Activated T-cell treated with anti-CD3 and anti-CD28 coated beads for 24 hours (primary cell): ENCODE data around the gene RGS2.
A peak's percentile ranks its signal among the peaks of the same experiment; 100 is the strongest.

Experiments
- DNase-seq: peaks from one replicate; pipeline ENCODE4 v3.0.0-alpha.2; 2020; ENCODE audit warnings: low read depth

The RGS2 gene

GRCh38 chr1:192795916-192796618 lies 12.8 kb upstream of the RGS2 start:
- no peak for DNase-seq

GRCh38 chr1:192797143-192797542 lies 11.7 kb upstream of the RGS2 start:
- DNase-seq, result no peak

- DNase-seq, result no peak
Observed at GRCh38 chr1:192797891-192798290, 10.9 kb upstream of the RGS2 start.

GRCh38 chr1:192801451-192801850 lies 7.4 kb upstream of the RGS2 start:
- no peak for DNase-seq

- DNase-seq, result no peak
Observed at GRCh38 chr1:192802406-192802805, 6.4 kb upstream of the RGS2 start.

- no peak for DNase-seq
Observed at GRCh38 chr1:192803501-192803900, 5.3 kb upstream of the RGS2 start.

- DNase-seq, result peak; percentile 19
Observed at GRCh38 chr1:192805832-192806323, 3.0 kb upstream of the RGS2 start.

GRCh38 chr1:192807211-192808162 lies 1.4 kb upstream of the RGS2 start:
- no peak for DNase-seq

- no peak for DNase-seq
Observed at GRCh38 chr1:192808163-192808517, 699 bp upstream of the RGS2 start.

- DNase-seq, result peak; percentile 40
Observed at GRCh38 chr1:192809307-192810252, 741 bp downstream of the RGS2 start.

GRCh38 chr1:192810253-192810880 lies 1.5 kb downstream of the RGS2 start:
- DNase-seq, result no peak

- DNase-seq, result no peak
Observed at GRCh38 chr1:192811006-192811405, 2.2 kb downstream of the RGS2 start.

GRCh38 chr1:192811594-192812239 lies 2.9 kb downstream of the RGS2 start:
- DNase-seq, result no peak

- no peak for DNase-seq
Observed at GRCh38 chr1:192812420-192813209, 3.8 kb downstream of the RGS2 start.

- DNase-seq, result no peak
Observed at GRCh38 chr1:192814805-192815204, 6.0 kb downstream of the RGS2 start.

- no peak for DNase-seq
Observed at GRCh38 chr1:192817246-192817645, 8.4 kb downstream of the RGS2 start.

GRCh38 chr1:192821296-192821695 lies 12.5 kb downstream of the RGS2 start:
- DNase-seq, result no peak

GRCh38 chr1:192824511-192824910 lies 15.7 kb downstream of the RGS2 start:
- no peak for DNase-seq

GRCh38 chr1:192826791-192827546 lies 18.1 kb downstream of the RGS2 start:
- DNase-seq, result no peak
